HUES64 (cell line): ENCODE results near the gene SPATA31E1.

Experiments
- H3K27ac ChIP-seq: 2 replicates; pipeline ENCODE4 v1.7.0; 2013; ENCODE audit warnings: low read depth, low read length, inconsistent platforms
- H3K27me3 ChIP-seq: 2 replicates; pipeline ENCODE4 v1.6.1; 2013; ENCODE audit warnings: mild to moderate bottlenecking, low read length; ENCODE audit not compliant: insufficient read depth
- H3K36me3 ChIP-seq: 2 replicates; pipeline ENCODE4 v1.6.1; 2013; ENCODE audit warnings: mild to moderate bottlenecking, low read length; ENCODE audit not compliant: insufficient read depth
- H3K4me1 ChIP-seq: 2 replicates; pipeline ENCODE4 v1.6.1; 2013; ENCODE audit warnings: mild to moderate bottlenecking, low read length, moderate library complexity; ENCODE audit not compliant: insufficient read depth
- H3K4me3 ChIP-seq: 2 replicates; pipeline ENCODE4 v1.5.1; 2013; ENCODE audit warnings: mild to moderate bottlenecking, low read length, moderate library complexity
- H3K9ac ChIP-seq: 2 replicates; pipeline ENCODE4 v1.6.1; 2013; ENCODE audit warnings: mild to moderate bottlenecking, low read depth, low read length
- H3K9me3 ChIP-seq: 2 replicates; pipeline ENCODE4 v1.6.1; 2013; ENCODE audit warnings: low read depth, low read length; ENCODE audit not compliant: insufficient read depth
- WGBS: fragments of 150-250, 120-280 bp; methylation state at CpG from one replicate; pipeline ENCODE4 v1.1.7; 2013; ENCODE audit warnings: missing lambda C conversion rate; 5-methylcytosine and 5-hydroxymethylcytosine counted together

The SPATA31E1 gene

DNA sequence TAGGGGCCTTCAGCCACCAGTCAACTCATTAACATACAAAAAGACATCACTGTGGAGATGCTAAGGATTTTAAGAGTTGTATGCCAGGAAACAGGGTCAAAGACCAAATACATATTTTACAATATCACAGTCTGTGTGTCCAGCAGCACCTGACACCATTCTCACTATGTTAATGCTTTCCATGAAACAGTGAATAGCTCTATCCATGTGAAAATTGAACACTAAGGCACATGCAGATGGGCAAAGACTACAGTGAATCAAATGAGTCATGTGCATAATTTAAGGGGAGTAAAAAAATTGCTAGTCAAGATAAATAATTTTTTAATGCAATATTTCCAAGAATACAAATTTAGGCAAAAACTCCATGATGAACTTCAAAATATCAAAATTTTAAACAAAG, 7.6 kb upstream of the SPATA31E1 start:
- no peaks in the 10 kb centered on the region for H3K27me3 ChIP-seq
- H3K9me3 ChIP-seq = no peaks in the 10 kb centered on the region
- H3K4me1 ChIP-seq = peaks cover 4% of the 10 kb centered on the region
- H3K9ac ChIP-seq = no peak overlapping the region
- no peak overlapping the region for H3K4me3 ChIP-seq
- no peak overlapping the region for H3K27ac ChIP-seq
- H3K36me3 ChIP-seq = no peaks in the 10 kb centered on the region

DNA sequence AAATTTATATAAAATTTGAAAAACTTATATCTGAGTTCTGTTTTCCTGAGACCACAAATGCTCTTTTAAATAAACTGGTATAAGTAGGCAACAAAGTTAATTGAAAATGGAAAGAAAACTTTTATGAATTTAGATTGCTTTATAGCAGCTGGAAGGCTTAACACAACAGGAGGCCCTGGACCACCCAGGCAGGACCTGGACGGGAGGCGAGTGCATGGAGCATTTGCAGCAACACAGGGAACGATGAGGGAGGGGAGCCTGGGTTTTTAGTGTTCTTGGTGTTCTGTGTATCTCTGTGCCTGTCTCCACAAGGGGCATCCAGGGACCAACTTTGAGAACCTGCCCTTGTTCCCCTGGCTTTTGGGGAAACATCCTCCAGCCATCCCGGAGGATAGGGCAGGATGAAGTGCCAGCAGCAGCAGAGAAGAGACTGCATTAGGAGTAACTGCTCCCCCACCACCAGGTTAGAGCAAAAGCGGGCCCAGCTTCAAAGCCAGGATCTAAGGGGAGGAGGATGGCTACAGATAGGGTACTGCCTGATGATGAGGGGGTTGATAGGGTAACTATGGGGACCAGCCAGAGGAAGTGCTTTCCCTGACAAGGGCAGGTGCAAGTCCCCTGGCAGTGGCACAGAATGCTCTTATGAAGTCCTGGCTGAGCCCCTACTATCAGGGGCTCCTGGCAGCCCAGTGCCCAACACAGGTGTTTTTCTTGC, 6.7 kb upstream of the SPATA31E1 start:
- 64% methylated on average over 5 of the region's 5 CpGs for whole genome bisulfite sequencing
- no peaks in the 10 kb centered on the region for H3K27me3 ChIP-seq
- H3K9me3 ChIP-seq = no peaks in the 10 kb centered on the region
- H3K36me3 ChIP-seq = no peaks in the 10 kb centered on the region
- no peak overlapping the region for H3K9ac ChIP-seq
- no peak overlapping the region for H3K4me3 ChIP-seq
- H3K4me1 ChIP-seq = peaks cover 4% of the 10 kb centered on the region
- no peak overlapping the region for H3K27ac ChIP-seq

DNA sequence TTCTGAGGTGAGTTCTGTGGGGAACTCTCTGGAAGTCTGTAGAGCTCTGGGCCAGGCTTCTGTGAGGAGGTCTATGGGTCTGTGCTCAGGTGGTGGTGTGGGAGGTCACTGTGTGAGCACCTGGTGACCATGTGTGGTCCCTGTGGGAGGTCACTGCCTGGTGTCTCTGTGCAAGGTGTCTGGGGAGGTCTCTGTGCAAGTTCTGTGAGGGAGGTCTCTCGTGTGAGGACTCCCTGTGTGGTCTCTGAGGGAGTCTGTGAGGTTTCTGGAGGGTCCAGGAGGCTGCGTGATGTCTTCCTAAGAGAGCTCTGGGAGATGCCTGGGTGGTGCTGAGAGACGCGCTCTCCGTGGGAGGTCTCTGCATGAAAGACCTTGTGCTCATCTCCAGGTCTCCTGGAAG, 6.0 kb upstream of the SPATA31E1 start:
- Histone ChIP-seq H3K27me3 (no peaks in the 10 kb centered on the region), H3K27ac (no peak overlapping the region), H3K36me3 (no peaks in the 10 kb centered on the region), H3K4me3 (no peak overlapping the region), H3K9me3 (no peaks in the 10 kb centered on the region), H3K4me1 (peaks cover 4% of the 10 kb centered on the region), H3K9ac (no peak overlapping the region)
- WGBS = 94% methylated on average over 5 of the region's 5 CpGs

DNA sequence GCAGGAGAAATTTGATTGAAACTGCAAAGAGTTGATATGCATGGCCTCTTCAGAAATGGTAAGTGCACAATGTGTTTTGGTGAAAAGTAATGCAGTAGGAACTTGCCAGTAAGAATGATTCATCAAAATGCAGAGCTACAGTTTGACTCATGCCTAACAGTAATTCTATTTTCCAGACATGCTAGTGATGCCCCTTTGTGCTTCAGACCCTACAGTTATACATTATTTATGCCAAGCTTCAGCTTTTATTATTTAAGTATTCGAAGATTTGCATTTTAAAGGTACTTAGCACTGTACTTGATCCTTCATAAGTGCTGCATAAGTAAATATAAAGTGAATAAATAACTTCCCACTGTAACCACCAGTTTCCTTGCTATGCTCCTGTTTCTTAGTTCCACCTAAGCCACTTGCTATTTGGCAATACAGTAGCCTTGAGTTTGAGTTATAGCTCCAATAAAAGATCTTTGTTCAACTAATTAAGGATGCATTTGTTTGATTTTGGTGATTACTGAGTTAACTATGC, 3.6 kb upstream of the SPATA31E1 start:
- no peak overlapping the region for H3K9ac ChIP-seq
- peaks cover 11% of the 10 kb centered on the region for H3K4me1 ChIP-seq
- H3K27me3 ChIP-seq = no peaks in the 10 kb centered on the region
- H3K27ac ChIP-seq = no peak overlapping the region
- no peaks in the 10 kb centered on the region for H3K36me3 ChIP-seq
- H3K4me3 ChIP-seq = no peak overlapping the region
- no CpG with 5 or more reads among the region's 1 CpG for WGBS
- no peaks in the 10 kb centered on the region for H3K9me3 ChIP-seq

DNA sequence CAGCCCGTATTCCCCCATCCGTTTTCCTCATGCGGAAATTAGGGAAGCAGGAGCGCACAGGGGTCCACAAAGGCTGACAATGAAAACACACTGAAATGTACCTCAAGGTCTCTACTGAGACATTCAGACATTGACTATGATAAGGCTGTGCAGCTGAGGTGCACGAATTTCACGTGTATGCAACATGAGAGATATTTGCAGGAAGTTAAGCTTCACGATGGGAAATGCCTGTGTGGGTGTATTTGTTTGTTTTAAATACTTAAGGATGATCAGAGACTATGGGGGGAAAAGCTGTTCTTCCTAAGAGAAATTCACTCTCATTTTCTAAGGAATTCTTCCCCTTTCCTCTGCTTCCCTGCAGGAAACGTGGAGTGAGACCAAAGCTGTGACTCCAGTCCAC, 2.6 kb upstream of the SPATA31E1 start:
- no peak overlapping the region for H3K9ac ChIP-seq
- H3K27ac ChIP-seq = no peak overlapping the region
- no peaks in the 10 kb centered on the region for H3K9me3 ChIP-seq
- H3K4me1 ChIP-seq = peaks cover 11% of the 10 kb centered on the region
- no peaks in the 10 kb centered on the region for H3K36me3 ChIP-seq
- H3K4me3 ChIP-seq = no peak overlapping the region
- H3K27me3 ChIP-seq = no peaks in the 10 kb centered on the region
- 80% methylated on average over 8 of the region's 8 CpGs for WGBS

DNA sequence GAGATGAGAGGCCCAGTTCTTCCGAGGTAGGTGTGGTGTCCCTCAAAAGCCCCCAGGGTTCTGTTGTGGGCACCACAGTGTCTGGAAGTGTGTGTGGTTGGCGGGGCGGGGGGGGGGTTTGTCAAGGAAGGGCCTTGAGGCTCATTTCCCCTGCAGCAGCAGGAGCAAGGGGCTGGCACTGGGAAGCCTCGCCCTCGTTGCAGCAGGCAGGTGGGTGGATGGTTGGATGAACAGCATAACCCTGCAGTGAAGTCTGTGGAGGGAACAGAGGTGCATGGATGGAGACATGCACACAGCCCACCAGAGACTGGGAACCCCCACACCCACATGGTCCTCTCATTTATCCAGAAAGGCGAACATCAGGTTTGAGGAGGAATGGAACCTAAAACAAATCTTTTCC, 2.0 kb upstream of the SPATA31E1 start:
- Histone ChIP-seq H3K4me1 (peaks cover 11% of the 10 kb centered on the region), H3K27me3 (no peaks in the 10 kb centered on the region), H3K27ac (no peak overlapping the region), H3K9me3 (no peaks in the 10 kb centered on the region), H3K4me3 (no peak overlapping the region), H3K9ac (no peak overlapping the region), H3K36me3 (no peaks in the 10 kb centered on the region)
- WGBS = 89% methylated on average over 6 of the region's 6 CpGs

DNA sequence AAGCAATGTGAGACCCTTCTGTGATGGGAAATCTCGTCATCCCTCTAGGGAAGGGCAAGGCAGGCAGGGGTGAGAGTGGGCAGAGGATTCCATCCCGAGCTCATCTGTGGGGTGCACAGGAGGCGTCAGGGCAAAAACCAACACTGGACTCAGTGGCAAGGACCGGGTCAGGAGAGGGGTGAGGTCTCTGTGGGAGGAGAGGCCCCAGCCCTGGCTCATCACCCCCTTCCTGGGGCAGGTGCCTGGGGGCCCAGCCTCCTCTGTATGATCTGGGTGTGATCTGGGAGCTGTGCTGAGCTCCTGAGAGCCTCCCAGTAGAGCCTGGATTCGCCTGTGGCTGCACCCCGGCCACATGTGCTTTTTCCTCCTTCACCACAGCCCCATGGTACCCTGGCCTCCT, 597 bp downstream of the SPATA31E1 start:
- Histone ChIP-seq H3K4me3 (no peak overlapping the region), H3K9me3 (no peaks in the 10 kb centered on the region), H3K36me3 (no peaks in the 10 kb centered on the region), H3K9ac (no peak overlapping the region), H3K27me3 (no peaks in the 10 kb centered on the region), H3K27ac (no peak overlapping the region), H3K4me1 (peaks cover 11% of the 10 kb centered on the region)
- WGBS = 88% methylated on average over 6 of the region's 6 CpGs

DNA sequence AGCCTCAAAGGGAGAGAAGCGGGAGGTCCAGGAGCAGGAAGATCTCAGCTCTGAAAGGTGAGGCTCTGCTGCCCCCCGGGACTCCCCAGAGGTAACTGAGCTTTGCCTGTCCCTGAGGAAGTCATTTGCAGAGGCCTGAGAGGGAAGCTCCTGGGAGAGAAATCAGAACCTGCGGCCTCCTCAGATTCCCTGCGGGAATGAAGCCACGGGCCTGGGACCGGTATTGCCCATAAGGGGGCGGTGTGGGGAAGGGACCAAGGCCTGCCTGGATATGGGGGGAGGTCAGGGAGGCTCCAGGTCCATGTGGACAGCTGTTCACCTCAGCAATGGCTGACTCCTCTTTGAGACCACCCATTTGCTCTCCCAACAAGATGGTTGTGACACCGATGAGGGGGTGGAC, 1.3 kb downstream of the SPATA31E1 start:
- Histone ChIP-seq H3K27me3 (no peaks in the 10 kb centered on the region), H3K9me3 (no peaks in the 10 kb centered on the region), H3K9ac (no peak overlapping the region), H3K36me3 (no peaks in the 10 kb centered on the region), H3K27ac (no peak overlapping the region), H3K4me3 (no peak overlapping the region), H3K4me1 (peaks cover 10% of the 10 kb centered on the region)
- 74% methylated on average over 8 of the region's 8 CpGs for WGBS

DNA sequence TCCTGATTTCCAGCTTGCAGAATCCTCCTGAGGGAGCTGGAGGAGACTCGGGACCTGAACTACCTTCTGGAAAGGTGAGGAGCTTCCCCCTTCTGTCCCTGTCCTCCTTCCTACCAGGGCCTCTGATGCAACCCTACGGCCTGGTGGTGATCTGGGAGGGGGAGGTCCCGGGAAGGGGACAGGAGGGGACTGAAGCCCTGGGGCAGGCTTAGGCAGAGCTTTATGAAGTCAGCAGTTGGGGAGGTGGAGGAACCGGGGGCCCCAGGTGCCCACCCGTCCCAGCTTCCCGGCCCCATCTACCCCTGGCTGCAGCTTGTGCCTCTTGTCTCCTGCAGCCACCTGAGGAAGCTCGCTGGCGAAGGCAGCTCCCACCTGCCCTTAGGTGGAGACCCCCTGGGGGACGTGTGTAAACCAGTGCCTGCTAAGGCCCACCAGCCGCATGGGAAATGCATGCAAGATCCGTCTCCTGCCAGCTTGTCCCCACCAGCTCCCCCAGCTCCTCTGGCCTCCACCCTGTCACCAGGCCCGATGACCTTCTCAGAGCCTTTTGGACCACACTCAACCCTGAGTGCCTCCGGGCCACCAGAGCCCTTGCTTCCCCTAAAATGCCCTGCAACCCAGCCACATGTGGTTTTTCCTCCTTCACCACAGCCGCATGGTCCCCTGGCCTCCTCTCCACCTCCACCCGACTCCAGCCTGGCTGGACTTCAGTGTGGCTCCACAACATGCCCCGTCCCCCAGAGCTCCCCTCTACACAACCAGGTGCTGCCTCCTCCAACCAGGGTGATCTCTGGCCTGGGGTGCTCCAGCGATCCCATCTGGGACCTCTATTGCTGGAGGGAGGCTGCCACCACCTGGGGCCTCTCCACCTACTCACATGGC, 2.1 kb downstream of the SPATA31E1 start:
- H3K27ac ChIP-seq = no peak overlapping the region
- H3K4me1 ChIP-seq = peaks cover 6% of the 10 kb centered on the region
- H3K9ac ChIP-seq = no peak overlapping the region
- H3K4me3 ChIP-seq = no peak overlapping the region
- H3K9me3 ChIP-seq = no peaks in the 10 kb centered on the region
- 94% methylated on average over 17 of the region's 17 CpGs for WGBS
- H3K27me3 ChIP-seq = no peaks in the 10 kb centered on the region
- H3K36me3 ChIP-seq = no peaks in the 10 kb centered on the region

DNA sequence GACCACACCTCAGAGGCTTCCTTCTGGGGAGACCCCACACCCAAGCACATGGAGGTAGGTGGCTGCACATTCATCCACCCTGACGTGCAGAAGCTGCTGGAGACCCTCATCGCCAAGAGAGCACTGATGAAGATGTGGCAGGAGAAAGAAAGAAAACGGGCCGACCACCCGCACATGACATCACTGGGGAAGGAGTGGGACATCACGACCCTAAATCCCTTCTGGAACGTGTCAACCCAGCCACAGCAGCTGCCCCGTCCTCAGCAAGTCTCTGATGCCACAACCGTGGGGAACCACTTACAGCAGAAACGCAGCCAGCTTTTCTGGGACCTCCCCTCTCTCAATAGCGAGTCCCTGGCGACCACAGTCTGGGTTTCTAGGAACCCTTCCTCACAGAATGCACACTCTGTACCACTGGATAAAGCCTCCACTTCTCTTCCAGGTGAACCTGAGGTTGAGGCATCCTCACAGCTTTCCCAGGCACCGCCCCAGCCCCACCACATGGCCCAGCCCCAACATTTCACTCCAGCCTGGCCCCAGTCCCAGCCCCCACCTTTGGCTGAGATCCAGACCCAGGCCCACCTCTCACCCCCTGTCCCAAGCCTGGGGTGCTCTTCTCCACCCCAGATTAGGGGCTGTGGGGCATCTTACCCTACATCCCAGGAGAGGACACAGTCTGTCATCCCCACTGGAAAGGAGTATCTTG, 3.0 kb downstream of the SPATA31E1 start:
- Histone ChIP-seq H3K9me3 (no peaks in the 10 kb centered on the region), H3K27me3 (no peaks in the 10 kb centered on the region), H3K4me1 (peaks cover 6% of the 10 kb centered on the region), H3K4me3 (no peak overlapping the region), H3K27ac (no peak overlapping the region), H3K36me3 (no peaks in the 10 kb centered on the region), H3K9ac (no peak overlapping the region)
- 94% methylated on average over 13 of the region's 13 CpGs for WGBS
